K562 (cell line): ENCODE results near the gene RET. TPM values are rescaled to one million over a fixed set of nuclear protein-coding genes. Genes with fewer than 3 reads are reported as not detected.

Source experiments
- AFF4 ChIP-seq: sonication (generic); formaldehyde crosslinking; IDR thresholded peaks from 2 replicates; pipeline ENCODE4 v1.8.0; 2023; ENCODE audit warnings: mild to moderate bottlenecking, missing genetic modification reagents
- CHCHD3 ChIP-seq: fragments of 250-450 bp; sonication (Bioruptor Pico); IDR thresholded peaks from 2 replicates; pipeline ENCODE4 v2.1.2; 2022; ENCODE audit warnings: mild to moderate bottlenecking
- DIDO1 ChIP-seq: fragments of 450-650 bp; IDR thresholded peaks from 2 replicates; pipeline ENCODE4 v1.6.1; 2016; ENCODE audit warnings: low read depth, missing biosample characterization, missing genetic modification characterization
- EP300 ChIP-seq: IDR thresholded peaks from 2 replicates; pipeline ENCODE4 v1.6.1; 2012; ENCODE audit warnings: low read length, improper control_type of control experiment
- GATAD2B ChIP-seq: fragments of 450-650 bp; IDR thresholded peaks from 2 replicates; pipeline ENCODE4 v1.6.1; 2017; ENCODE audit warnings: mild to moderate bottlenecking, borderline replicate concordance
- IRF9 ChIP-seq: fragments of 450-650 bp; IDR thresholded peaks from 2 replicates; pipeline ENCODE4 v1.6.1; 2016; ENCODE audit warnings: missing biosample characterization, missing genetic modification characterization
- PCBP1 ChIP-seq: fragments of 200-400 bp; formaldehyde crosslinking; IDR thresholded peaks from 2 replicates; pipeline ENCODE4 v1.6.1; 2018; ENCODE audit warnings: mild to moderate bottlenecking, low read depth, low read length; ENCODE audit not compliant: poor library complexity, severe bottlenecking
- RBM25 ChIP-seq: fragments of 200-400 bp; formaldehyde crosslinking; IDR thresholded peaks from 2 replicates; pipeline ENCODE4 v1.6.1; 2018; ENCODE audit warnings: low read length, low read depth, moderate library complexity; ENCODE audit not compliant: severe bottlenecking
- TBL1XR1 ChIP-seq, 2 experiments: IDR thresholded peaks; 2 replicates each; pipeline ENCODE4 v1.6.1; 2012; ENCODE audit warnings: improper control_type of control experiment in 2 of 2, low read length in 2 of 2, mild to moderate bottlenecking in 1 of 2
- THRA ChIP-seq: fragments of 450-650 bp; IDR thresholded peaks from 2 replicates; pipeline ENCODE4 v1.6.1; 2017; ENCODE audit warnings: mild to moderate bottlenecking, moderate library complexity
- U2AF2 ChIP-seq: fragments of 200-400 bp; formaldehyde crosslinking; optimal IDR thresholded peaks from 2 replicates; pipeline ENCODE3; 2017; ENCODE audit warnings: low read depth, mild to moderate bottlenecking, low read length
- VEZF1 ChIP-seq: fragments of 200-800 bp; sonication (Bioruptor generic); IDR thresholded peaks from 2 replicates; pipeline ENCODE4 v1.6.1; 2017; ENCODE audit warnings: missing genetic modification characterization, missing compliant biosample characterization
- ZBTB12 ChIP-seq: fragments of 250-450 bp; sonication (Bioruptor Pico); IDR thresholded peaks from 2 replicates; pipeline ENCODE4 v1.4.0; 2020
- ZNF511 ChIP-seq: sonication (generic); formaldehyde crosslinking; IDR thresholded peaks from 2 replicates; pipeline ENCODE4 v1.8.0; 2022; ENCODE audit warnings: mild to moderate bottlenecking, missing genetic modification reagents
- ZNF639 ChIP-seq, 2 experiments: fragments of 200-800 bp in 1 of 2; sonication (Bioruptor generic) in 1 of 2; sonication (generic) in 1 of 2; formaldehyde crosslinking in 1 of 2; IDR thresholded peaks in 1 of 2; conservative IDR thresholded peaks in 1 of 2; 2 replicates each; pipeline versions ENCODE4 v1.5.0 to v1.6.1; 2016 to 2020; ENCODE audit warnings: missing compliant biosample characterization in 1 of 2, missing genetic modification characterization in 1 of 2, missing genetic modification reagents in 1 of 2
- polyA plus RNA-seq, 8 experiments: library from polyadenylated mRNA; depleted of rRNA in 4 of 8; stranded (reverse) in 5 of 8; unstranded in 3 of 8; fragments of >200 nt; fragmentation: Nextera tagmentation in 2 of 8; fragmentation: Illumina TruSeq in 1 of 8; extraction: Ambion mirVana in 2 of 8; extraction: Trizol in 1 of 8; gene quantifications; 2 replicates each; pipeline versions ENCODE4 v1.2.1 to v1.2.3, GENCODE V29; 2011 to 2014; ENCODE audit warnings: inconsistent platforms in 1 of 8, missing spikeins in 1 of 8
- total RNA-seq, 7 experiments: library from RNA; depleted of rRNA in 6 of 7; stranded (reverse); fragments of >200 nt in 6 of 7; fragmentation: Illumina TruSeq in 2 of 7; extraction: Trizol in 2 of 7; gene quantifications; 2 replicates each; pipeline versions ENCODE4 v1.2.1 to v1.2.3, GENCODE V29; 2011 to 2021; ENCODE audit warnings: low replicate concordance in 1 of 7

The RET gene
- total and polyA plus RNA-seq, 9 of the 15 experiments (the other 6 are each of a cell fraction or from before 2014, with no cell fraction given), result 0.04 to 0.05 TPM; not detected in 7

- TF ChIP-seq VEZF1 (CRISPR knock-in tag) (peak; percentile 25), AFF4 (CRISPR knock-in tag) (no peak), THRA (no peak), ZNF511 (CRISPR knock-in tag) (no peak), U2AF2 (no peak), ZNF639 (CRISPR knock-in tag; conservative IDR thresholded peaks at IDR 0.05 in 1 of 2, IDR thresholded peaks at IDR 0.05 in 1 of 2) (0 out of 4 replicates have a peak, but pooled peaks of 1 of the 2 experiments have one; percentile 33), CHCHD3 (CRISPR knock-in tag) (no peak), ZBTB12 (CRISPR knock-in tag) (0 out of 2 replicates have a peak, but pooled peaks have one; percentile 16), GATAD2B (no peak), TBL1XR1 (IDR thresholded peaks at IDR 0.05; ENCODE audit: low read length in 2 of 2) (no peak), RBM25 (no peak), DIDO1 (tag) (no peak), IRF9 (tag) (no peak), EP300 (no peak), PCBP1 (no peak)
Observed at GRCh38 chr10:43138757-43139241, 61.9 kb downstream of the RET start (continued).
